Liver (tissue), 9 donors: ENCODE data around the gene PRIM1. TPM values are rescaled to one million over a fixed set of nuclear protein-coding genes. Genes with fewer than 3 reads are reported as not detected.

Source experiments
- DNase-seq: peaks from one replicate; pipeline ENCODE4 v3.0.0-alpha.2; 2017; ENCODE audit warnings: low spot score
- H3K27ac ChIP-seq, 2 donors: one replicate each; pipeline ENCODE4 v1.7.0; 2013; ENCODE audit warnings: inconsistent platforms in 2 of 2, low read length in 2 of 2, control low read depth in 1 of 2, low read depth in 1 of 2, mild to moderate bottlenecking in 1 of 2
- H3K27me3 ChIP-seq, 4 donors: one replicate each; pipeline versions ENCODE4 v1.6.1 to v1.7.0; 2013; ENCODE audit warnings: low read length in 3 of 4, inconsistent platforms in 1 of 4, mild to moderate bottlenecking in 1 of 4, moderate library complexity in 1 of 4; ENCODE audit not compliant: control insufficient read depth in 4 of 4, insufficient read depth in 4 of 4
- H3K36me3 ChIP-seq, 4 donors: one replicate each; pipeline versions ENCODE4 v1.6.1 to v1.7.0; 2013; ENCODE audit warnings: low read length in 3 of 4, mild to moderate bottlenecking in 3 of 4, low read depth in 1 of 4, moderate library complexity in 1 of 4; ENCODE audit not compliant: control insufficient read depth in 4 of 4, insufficient read depth in 3 of 4
- H3K4me1 ChIP-seq, 4 donors: one replicate each; pipeline versions ENCODE4 v1.6.1 to v1.7.0; 2013; ENCODE audit warnings: low read length in 3 of 4, mild to moderate bottlenecking in 3 of 4, moderate library complexity in 1 of 4; ENCODE audit not compliant: control insufficient read depth in 4 of 4, insufficient read depth in 4 of 4
- H3K4me3 ChIP-seq, 3 donors: one replicate each; pipeline versions ENCODE4 v1.6.1 to v1.7.0; 2013; ENCODE audit warnings: low read length in 3 of 3, control low read depth in 1 of 3, low read depth in 1 of 3, mild to moderate bottlenecking in 1 of 3
- H3K9ac ChIP-seq, 2 donors: one replicate each; pipeline ENCODE4 v1.7.0; 2013; ENCODE audit warnings: low read length in 2 of 2, mild to moderate bottlenecking in 2 of 2, moderate library complexity in 2 of 2, control low read depth in 1 of 2, low read depth in 1 of 2
- H3K9me3 ChIP-seq, 4 donors: one replicate each; pipeline versions ENCODE4 v1.6.1 to v1.7.0; 2013; ENCODE audit warnings: low read length in 3 of 4; ENCODE audit not compliant: control insufficient read depth in 4 of 4
- EGR1 ChIP-seq, 2 donors: IDR thresholded peaks; 2 replicates each; pipeline ENCODE4 v1.6.1; 2016 to 2018; ENCODE audit warnings: antibody characterized with exemption in 2 of 2, low read depth in 2 of 2
- FOXA2 ChIP-seq: IDR thresholded peaks from 2 replicates; pipeline ENCODE4 v1.6.1; 2016; ENCODE audit warnings: antibody characterized with exemption
- GABPA ChIP-seq, 2 donors: IDR thresholded peaks in 1 of 2; conservative IDR thresholded peaks in 1 of 2; 2 replicates each; pipeline ENCODE4 v1.6.1; 2016; ENCODE audit warnings: antibody characterized with exemption in 2 of 2, mild to moderate bottlenecking in 1 of 2, moderate library complexity in 1 of 2
- HNF4A ChIP-seq, 2 donors: conservative IDR thresholded peaks; 2 replicates each; pipeline ENCODE4 v1.6.1; 2016; ENCODE audit warnings: antibody characterized with exemption in 2 of 2, mild to moderate bottlenecking in 2 of 2
- HNF4G ChIP-seq: IDR thresholded peaks from 2 replicates; pipeline ENCODE4 v1.6.1; 2016; ENCODE audit warnings: antibody characterized with exemption
- JUND ChIP-seq, 2 donors: IDR thresholded peaks; 2 replicates each; pipeline ENCODE4 v1.6.1; 2016; ENCODE audit warnings: antibody characterized with exemption in 2 of 2
- NR2F2 ChIP-seq: IDR thresholded peaks from 2 replicates; pipeline ENCODE4 v1.6.1; 2016; ENCODE audit warnings: antibody characterized with exemption
- RAD21 ChIP-seq, 2 donors: IDR thresholded peaks; 2 replicates each; pipeline ENCODE4 v1.6.1; 2016; ENCODE audit warnings: antibody characterized with exemption in 2 of 2, mild to moderate bottlenecking in 2 of 2
- RXRA ChIP-seq, 2 donors: IDR thresholded peaks; 2 replicates each; pipeline ENCODE4 v1.6.1; 2017 to 2018; ENCODE audit warnings: antibody characterized with exemption in 2 of 2, mild to moderate bottlenecking in 1 of 2
- TAF1 ChIP-seq: conservative IDR thresholded peaks from 2 replicates; pipeline ENCODE4 v1.6.1; 2016; ENCODE audit warnings: antibody characterized with exemption, mild to moderate bottlenecking
- YY1 ChIP-seq: IDR thresholded peaks from 2 replicates; pipeline ENCODE4 v1.6.1; 2016; ENCODE audit warnings: antibody characterized with exemption, mild to moderate bottlenecking
- WGBS: extraction: QIAGEN DNeasy Blood & Tissue Kit; methylation state at CpG from one replicate; pipeline ENCODE4 v1.1.7; 2013; 5-methylcytosine and 5-hydroxymethylcytosine counted together
- polyA plus RNA-seq, 2 donors: library from polyadenylated mRNA; stranded (reverse) in 1 of 2; unstranded in 1 of 2; fragments of 200-250 nt in 1 of 2; fragments of >200 nt in 1 of 2; fragmentation: Nextera tagmentation in 1 of 2; extraction: Ambion mirVana in 1 of 2; gene quantifications; one replicate each; pipeline versions ENCODE4 v1.2.1 to v1.2.3, GENCODE V29; 2013 to 2015
- total RNA-seq, 2 donors: library from RNA; depleted of rRNA; stranded (reverse); fragments of >200 nt; gene quantifications; one replicate each; pipeline ENCODE4 v1.2.3, GENCODE V29; 2014
- TF ChIP-seq, protein P1 (sequence below): IDR thresholded peaks from 2 replicates; pipeline ENCODE4 v1.6.1; 2016; ENCODE audit warnings: antibody characterized with exemption
- TF ChIP-seq, protein P2 (sequence below): IDR thresholded peaks from 2 replicates; pipeline ENCODE4 v1.6.1; 2016; ENCODE audit warnings: antibody characterized with exemption
- TF ChIP-seq, protein P3 (sequence below): IDR thresholded peaks from 2 replicates; pipeline ENCODE4 v1.6.1; 2016; ENCODE audit warnings: antibody characterized with exemption
- TF ChIP-seq, protein P4 (sequence below): IDR thresholded peaks from 2 replicates; pipeline ENCODE4 v1.6.1; 2016; ENCODE audit warnings: antibody characterized with exemption, mild to moderate bottlenecking
- TF ChIP-seq, protein P5 (sequence below): fragments of 150-350 bp; IDR thresholded peaks from 2 replicates; pipeline ENCODE4 v1.5.1; 2017; ENCODE audit warnings: improper control_type of control experiment, low read depth, low read length; ENCODE audit not compliant: missing input control
- donor health status: healthy.
- donor health status: healthy.
- donor health status: healthy.
- donor health status: healthy.
- donor health status: healthy.

PRIM1 gene
- total and polyA plus RNA-seq, 4 donors = 2.7 to 24.8 (median 5.4) TPM

DNA sequence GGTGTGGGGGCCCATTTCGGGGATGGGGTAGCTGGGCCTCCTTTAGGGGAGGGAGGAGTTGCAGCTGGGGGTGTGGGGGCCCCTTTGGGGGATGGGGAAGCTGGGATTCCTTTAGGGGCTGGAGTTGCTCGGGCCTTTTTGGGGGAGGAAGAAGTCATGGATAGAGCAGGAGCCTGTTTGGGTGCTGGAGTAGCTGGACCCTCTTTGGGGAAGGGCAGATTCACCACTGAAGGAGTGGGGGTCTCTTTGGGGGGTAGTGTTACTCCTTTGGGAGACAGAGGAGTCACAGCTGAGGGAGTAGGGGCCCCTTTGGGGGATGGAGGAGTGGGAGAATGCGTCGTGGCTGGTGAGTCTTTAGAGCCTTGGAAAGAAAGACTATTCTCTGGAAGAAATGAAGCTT, 33.5 kb downstream of the PRIM1 start:
- H3K9me3 ChIP-seq = no peaks in the 10 kb centered on the region
- no peaks in the 10 kb centered on the region for H3K27me3 ChIP-seq
- TF ChIP-seq HNF4A (conservative IDR thresholded peaks at IDR 0.05) (no peak), TAF1 (no peak), NR2F2 (no peak), FOXA2 (no peak), EGR1 (IDR thresholded peaks at IDR 0.05; ENCODE audit: low read depth in 2 of 2) (no peak), YY1 (no peak)
- TF ChIP-seq, protein P1, sequence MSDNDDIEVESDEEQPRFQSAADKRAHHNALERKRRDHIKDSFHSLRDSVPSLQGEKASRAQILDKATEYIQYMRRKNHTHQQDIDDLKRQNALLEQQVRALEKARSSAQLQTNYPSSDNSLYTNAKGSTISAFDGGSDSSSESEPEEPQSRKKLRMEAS = no peak
- TF ChIP-seq, protein P2, sequence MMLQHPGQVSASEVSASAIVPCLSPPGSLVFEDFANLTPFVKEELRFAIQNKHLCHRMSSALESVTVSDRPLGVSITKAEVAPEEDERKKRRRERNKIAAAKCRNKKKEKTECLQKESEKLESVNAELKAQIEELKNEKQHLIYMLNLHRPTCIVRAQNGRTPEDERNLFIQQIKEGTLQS = no peak
- no peak for DNase-seq
- H3K27ac ChIP-seq = no peak overlapping the region
- H3K9ac ChIP-seq = no peak overlapping the region
- no peak overlapping the region for H3K4me3 ChIP-seq
- H3K4me1 ChIP-seq = peaks cover 11 to 39% (median 26%) of the 10 kb centered on the region in 4 donors
- 81% methylated on average over 4 of the region's 4 CpGs for WGBS
- H3K36me3 ChIP-seq = peaks cover 17 to 39% (median 25%) of the 10 kb centered on the region in 4 donors

DNA sequence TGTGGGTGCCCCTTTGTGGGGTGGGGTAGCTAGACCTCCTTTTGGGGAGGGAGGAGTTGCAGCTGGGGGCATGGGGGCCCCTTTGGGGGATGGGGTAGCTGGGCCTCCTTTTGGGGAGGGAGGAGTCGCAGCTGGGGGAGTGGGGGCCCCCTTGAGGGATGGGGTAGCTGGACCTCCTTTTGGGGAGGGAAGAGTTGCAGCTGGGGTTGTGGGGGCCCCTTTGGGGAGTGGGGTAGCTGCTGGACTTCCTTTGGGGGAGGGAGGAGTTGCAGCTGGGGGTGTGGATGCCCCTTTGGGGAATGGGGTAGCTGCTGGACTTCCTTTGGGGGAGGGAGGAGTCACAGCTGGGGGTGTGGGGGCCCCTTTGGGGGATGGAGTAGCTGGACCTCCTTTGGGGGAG, 34.0 kb downstream of the PRIM1 start:
- H3K36me3 ChIP-seq = peaks cover 18 to 44% (median 29%) of the 10 kb centered on the region in 4 donors
- H3K27me3 ChIP-seq = no peaks in the 10 kb centered on the region
- no peak for DNase-seq
- no peaks in the 10 kb centered on the region for H3K9me3 ChIP-seq
- H3K4me1 ChIP-seq = peaks cover 11 to 35% (median 21%) of the 10 kb centered on the region in 4 donors
- no peak overlapping the region for H3K9ac ChIP-seq
- no peak overlapping the region for H3K27ac ChIP-seq
- H3K4me3 ChIP-seq = no peak overlapping the region
- 77% methylated on average over 1 of the region's 1 CpG for WGBS
- TF ChIP-seq JUND (IDR thresholded peaks at IDR 0.05) (no peak), FOXA2 (no peak)

DNA sequence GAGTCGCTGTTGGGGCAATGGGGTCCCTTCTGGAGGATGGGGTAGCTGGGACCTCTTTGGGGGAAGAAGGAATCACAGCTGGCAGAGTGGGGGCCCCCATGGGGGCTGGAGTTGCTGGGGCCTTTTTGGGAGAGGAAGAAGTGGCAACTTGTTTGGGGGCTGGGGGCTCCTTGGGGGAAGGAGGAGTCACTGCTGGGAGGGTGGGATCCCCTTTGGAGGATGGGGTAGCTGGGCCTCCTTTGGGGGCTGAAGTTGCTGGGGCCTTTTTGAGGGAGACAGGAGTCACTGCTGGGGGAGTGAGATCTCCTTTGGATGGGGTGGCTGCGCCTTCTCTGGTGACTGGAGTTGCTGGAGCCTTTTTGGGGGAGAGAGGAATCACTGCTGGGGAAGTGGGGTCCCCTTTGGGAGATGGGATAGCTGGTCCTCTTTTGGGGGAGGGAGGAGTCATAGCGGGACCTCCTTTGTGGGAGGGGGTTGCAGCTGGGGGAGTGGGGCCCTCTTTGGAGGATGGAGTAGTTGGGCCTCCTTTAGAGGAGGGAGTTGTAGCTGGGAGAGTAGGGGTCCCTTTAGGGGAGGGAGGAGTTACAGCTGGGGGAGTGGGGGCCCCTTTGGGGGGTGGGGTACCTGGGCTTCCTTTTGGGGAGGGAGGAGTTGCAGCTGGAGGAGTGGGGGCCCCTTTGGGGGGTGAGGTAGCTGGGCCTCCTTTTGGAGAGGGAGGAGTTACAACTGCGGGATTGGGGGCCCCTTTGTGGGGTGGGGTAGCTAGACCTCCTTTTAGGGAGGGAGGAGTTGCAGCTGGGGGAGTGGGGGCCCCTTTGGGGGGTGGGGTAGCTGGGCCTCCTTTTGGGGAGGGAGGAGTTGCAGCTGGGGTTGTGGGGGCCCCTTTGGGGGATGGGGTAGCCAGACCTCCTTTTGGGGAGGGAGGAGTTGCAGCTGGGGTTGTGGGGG, 34.9 kb downstream of the PRIM1 start:
- TF ChIP-seq, protein P3, sequence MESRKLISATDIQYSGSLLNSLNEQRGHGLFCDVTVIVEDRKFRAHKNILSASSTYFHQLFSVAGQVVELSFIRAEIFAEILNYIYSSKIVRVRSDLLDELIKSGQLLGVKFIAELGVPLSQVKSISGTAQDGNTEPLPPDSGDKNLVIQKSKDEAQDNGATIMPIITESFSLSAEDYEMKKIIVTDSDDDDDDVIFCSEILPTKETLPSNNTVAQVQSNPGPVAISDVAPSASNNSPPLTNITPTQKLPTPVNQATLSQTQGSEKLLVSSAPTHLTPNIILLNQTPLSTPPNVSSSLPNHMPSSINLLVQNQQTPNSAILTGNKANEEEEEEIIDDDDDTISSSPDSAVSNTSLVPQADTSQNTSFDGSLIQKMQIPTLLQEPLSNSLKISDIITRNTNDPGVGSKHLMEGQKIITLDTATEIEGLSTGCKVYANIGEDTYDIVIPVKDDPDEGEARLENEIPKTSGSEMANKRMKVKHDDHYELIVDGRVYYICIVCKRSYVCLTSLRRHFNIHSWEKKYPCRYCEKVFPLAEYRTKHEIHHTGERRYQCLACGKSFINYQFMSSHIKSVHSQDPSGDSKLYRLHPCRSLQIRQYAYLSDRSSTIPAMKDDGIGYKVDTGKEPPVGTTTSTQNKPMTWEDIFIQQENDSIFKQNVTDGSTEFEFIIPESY = no peak
- TF ChIP-seq, protein P4, sequence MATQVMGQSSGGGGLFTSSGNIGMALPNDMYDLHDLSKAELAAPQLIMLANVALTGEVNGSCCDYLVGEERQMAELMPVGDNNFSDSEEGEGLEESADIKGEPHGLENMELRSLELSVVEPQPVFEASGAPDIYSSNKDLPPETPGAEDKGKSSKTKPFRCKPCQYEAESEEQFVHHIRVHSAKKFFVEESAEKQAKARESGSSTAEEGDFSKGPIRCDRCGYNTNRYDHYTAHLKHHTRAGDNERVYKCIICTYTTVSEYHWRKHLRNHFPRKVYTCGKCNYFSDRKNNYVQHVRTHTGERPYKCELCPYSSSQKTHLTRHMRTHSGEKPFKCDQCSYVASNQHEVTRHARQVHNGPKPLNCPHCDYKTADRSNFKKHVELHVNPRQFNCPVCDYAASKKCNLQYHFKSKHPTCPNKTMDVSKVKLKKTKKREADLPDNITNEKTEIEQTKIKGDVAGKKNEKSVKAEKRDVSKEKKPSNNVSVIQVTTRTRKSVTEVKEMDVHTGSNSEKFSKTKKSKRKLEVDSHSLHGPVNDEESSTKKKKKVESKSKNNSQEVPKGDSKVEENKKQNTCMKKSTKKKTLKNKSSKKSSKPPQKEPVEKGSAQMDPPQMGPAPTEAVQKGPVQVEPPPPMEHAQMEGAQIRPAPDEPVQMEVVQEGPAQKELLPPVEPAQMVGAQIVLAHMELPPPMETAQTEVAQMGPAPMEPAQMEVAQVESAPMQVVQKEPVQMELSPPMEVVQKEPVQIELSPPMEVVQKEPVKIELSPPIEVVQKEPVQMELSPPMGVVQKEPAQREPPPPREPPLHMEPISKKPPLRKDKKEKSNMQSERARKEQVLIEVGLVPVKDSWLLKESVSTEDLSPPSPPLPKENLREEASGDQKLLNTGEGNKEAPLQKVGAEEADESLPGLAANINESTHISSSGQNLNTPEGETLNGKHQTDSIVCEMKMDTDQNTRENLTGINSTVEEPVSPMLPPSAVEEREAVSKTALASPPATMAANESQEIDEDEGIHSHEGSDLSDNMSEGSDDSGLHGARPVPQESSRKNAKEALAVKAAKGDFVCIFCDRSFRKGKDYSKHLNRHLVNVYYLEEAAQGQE = no peak
- no peak for TF ChIP-seq RAD21 (IDR thresholded peaks at IDR 0.05)
- TF ChIP-seq GABPA (IDR thresholded peaks at IDR 0.05 in 1 of 2, conservative IDR thresholded peaks at IDR 0.05 in 1 of 2) = no peak
- TF ChIP-seq EGR1 (IDR thresholded peaks at IDR 0.05; ENCODE audit: low read depth in 2 of 2) = no peak
- TF ChIP-seq, protein P5, sequence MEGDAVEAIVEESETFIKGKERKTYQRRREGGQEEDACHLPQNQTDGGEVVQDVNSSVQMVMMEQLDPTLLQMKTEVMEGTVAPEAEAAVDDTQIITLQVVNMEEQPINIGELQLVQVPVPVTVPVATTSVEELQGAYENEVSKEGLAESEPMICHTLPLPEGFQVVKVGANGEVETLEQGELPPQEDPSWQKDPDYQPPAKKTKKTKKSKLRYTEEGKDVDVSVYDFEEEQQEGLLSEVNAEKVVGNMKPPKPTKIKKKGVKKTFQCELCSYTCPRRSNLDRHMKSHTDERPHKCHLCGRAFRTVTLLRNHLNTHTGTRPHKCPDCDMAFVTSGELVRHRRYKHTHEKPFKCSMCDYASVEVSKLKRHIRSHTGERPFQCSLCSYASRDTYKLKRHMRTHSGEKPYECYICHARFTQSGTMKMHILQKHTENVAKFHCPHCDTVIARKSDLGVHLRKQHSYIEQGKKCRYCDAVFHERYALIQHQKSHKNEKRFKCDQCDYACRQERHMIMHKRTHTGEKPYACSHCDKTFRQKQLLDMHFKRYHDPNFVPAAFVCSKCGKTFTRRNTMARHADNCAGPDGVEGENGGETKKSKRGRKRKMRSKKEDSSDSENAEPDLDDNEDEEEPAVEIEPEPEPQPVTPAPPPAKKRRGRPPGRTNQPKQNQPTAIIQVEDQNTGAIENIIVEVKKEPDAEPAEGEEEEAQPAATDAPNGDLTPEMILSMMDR = no peak
- TF ChIP-seq RXRA (IDR thresholded peaks at IDR 0.05) = no peak
- TF ChIP-seq FOXA2 = no peak
- no peak for TF ChIP-seq JUND (IDR thresholded peaks at IDR 0.05)
- no peak for TF ChIP-seq HNF4G
- TF ChIP-seq TAF1 = no peak
- no peak for TF ChIP-seq NR2F2
- Histone ChIP-seq H3K9me3 (no peaks in the 10 kb centered on the region), H3K27ac (no peak overlapping the region), H3K27me3 (no peaks in the 10 kb centered on the region), H3K4me3 (no peak overlapping the region), H3K4me1 (peaks cover 9 to 26% (median 15%) of the 10 kb centered on the region in 4 donors), H3K9ac (no peak overlapping the region), H3K36me3 (peaks cover 21 to 54% (median 37%) of the 10 kb centered on the region in 4 donors)
- WGBS = 92% methylated on average over 4 of the region's 4 CpGs
- DNase-seq = no peak
